ENCODE data around the gene GPATCH11.

Gene GPATCH11

DNA sequence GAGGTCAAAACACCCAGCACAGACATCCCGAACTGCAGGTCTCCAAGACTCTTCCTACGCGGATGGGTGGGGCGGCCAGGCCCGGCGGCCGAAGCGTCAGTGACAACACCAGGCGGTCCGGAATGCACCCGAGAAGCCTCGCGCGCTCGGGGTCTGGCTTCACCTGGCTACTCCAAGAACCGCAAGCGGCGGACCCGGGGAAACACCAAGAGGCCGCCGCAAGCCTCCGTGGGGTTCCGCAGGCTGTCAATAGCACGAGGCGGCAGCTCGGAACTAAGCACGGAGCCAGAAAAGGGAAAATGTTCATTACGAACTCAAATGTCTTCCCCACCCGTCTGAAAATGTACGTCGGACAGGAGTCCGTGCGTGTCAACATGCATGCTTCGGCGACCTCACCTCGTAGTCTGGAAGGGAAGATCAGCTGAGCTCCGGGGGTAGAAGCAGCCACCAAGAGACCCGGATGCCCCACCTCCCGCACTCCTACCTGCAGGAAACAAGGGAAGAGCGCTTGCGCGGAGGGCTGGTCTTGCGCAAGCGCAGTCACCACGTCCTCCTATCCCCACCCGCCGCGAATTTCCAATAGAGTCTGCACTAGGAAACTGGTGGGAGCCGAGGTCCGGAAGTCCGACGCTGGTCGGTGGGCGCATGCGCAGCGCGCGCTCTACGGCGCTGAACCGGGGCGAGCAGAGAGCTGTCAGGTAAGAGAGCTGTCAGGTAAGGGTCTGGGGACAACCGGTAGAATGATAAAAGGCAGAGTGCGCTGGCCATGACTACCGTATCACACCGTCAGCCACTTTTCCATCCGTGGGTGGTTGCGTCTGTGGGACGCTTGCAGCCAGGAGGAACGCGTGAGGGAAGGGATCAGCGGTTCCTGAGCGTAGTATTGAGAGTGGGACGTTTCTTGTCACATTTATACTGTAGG lies at the start of gene GPATCH11, which contains the start of gene HEATR5B:
GPATCH11 (plus strand) TSS at position 646 of the 922 bp plus-strand sequence. CDS start 3,864 bp downstream, outside the sequence.
HEATR5B (minus strand) TSS at position 500 of the 922 bp plus-strand sequence. CDS start 958 bp downstream, outside the sequence.
- DNase-seq (ENCODE audit: low read depth, low spot score) = peak; percentile 100

GRCh38 chr2:37037771-37038170 lies 46.5 kb upstream of the GPATCH11 start:
- DNase-seq (ENCODE audit: low read depth, low spot score) = no peak

DNA sequence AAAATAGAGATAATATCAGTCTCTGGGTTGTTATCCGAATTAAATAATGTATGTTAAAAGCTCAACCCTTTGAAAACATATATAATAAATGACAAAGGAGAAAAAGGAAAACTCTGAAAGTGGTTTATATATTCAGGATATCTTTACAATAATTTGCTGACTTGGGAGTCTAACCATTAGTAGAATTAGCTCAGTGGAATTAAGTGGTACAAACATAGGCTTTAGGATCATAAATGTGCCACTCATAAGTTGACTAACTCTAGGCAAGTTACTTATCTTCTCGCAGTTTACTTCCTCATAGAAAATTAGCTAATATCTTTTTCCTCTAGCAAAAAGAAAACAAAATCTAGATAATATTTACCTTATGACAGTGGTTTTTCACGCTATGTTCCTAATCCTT lies 44.7 kb upstream of the GPATCH11 start:
- no peak for DNase-seq (ENCODE audit: low read depth, low spot score)

DNA sequence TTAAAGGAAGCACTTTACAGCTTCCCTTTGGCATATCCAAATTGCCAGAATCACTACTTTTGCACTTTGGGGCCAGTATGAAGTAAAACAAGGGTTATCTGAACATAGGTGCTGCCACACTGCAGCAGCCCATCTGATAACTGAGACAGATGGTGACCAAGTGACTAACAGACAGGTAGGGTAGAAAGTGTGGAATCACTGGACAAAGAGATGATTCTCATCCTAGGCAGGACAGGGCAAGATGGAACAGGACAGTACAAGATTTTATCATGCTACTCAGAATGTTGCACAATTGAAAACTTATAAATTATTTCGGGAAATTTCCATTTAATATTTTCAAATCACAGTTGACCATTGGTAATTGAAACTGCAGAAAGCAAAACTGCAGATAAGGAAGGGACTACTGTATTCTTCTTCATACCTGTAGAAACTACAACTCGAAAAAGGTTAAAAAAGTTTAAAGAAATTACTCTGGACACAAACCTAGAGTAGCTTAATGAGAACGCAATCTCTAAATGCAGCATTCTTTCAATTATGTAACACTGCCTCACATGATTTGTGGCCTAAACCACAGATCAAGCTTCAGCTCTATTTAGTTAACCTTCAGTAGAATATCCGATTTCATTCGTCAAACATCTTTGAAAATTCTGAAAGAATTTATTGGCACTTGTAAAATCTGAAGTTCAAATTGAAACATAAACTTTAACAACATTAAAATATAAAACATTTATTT lies 31.6 kb upstream of the GPATCH11 start:
- no peak for DNase-seq (ENCODE audit: low read depth, low spot score)

GRCh38 chr2:37059841-37060240 lies 24.5 kb upstream of the GPATCH11 start:
- DNase-seq (ENCODE audit: low read depth, low spot score) = no peak

- no peak for DNase-seq (ENCODE audit: low read depth, low spot score)
These were observed 23.9 kb upstream of the GPATCH11 start for GRCh38 chr2:37060446-37060845.

DNA sequence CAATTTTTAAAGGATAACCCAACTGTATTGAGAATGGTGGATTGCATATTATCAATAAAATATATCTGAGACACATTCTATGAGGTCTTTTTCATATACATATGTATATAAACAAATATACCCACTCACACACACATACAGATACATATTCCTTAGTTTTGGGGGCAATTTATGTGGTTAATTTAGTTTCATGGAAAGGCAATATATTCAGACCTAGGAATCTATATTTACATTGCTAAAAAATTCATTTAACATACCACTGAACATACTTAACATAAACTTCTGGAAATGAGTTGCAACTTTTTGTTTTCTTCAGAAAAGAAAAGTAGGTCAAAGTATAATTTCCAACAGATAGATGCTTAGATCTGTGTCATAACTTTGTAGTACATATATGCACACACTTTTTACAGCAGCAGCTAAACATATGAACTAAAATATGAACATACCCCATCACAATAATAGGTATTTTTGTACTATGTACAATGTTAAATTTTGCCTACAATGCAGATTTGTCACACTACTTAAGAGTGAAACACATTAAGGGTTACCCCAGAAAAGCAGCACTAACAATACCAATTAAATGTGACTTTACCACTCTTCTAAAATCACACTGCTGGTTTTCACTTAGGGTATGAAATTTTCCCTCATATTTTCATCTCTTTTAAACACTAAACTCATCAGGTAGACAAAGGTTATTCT lies 23.2 kb upstream of the GPATCH11 start:
- DNase-seq (ENCODE audit: low read depth, low spot score) = no peak

DNA sequence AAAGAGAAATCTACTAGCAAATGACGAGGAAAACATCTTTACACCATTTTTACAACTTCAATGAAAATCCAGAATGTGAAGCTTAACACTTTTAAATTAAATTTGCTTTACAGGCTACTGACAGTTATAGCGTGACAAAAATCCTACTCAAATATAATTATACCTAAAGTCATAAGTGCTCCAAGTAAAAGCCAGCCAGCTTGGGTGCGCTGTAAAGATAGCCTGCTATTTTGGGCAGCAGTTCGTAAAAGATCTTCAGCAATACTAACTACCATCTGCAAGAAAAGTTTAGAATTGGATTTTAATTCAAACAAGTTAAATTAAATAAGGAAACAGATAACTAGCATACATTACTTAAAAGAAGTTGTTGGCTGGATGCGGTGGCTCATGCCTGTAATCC lies 22.5 kb upstream of the GPATCH11 start:
- no peak for DNase-seq (ENCODE audit: low read depth, low spot score)

GRCh38 chr2:37068686-37069085 lies 15.6 kb upstream of the GPATCH11 start:
- DNase-seq (ENCODE audit: low read depth, low spot score) = no peak

DNA sequence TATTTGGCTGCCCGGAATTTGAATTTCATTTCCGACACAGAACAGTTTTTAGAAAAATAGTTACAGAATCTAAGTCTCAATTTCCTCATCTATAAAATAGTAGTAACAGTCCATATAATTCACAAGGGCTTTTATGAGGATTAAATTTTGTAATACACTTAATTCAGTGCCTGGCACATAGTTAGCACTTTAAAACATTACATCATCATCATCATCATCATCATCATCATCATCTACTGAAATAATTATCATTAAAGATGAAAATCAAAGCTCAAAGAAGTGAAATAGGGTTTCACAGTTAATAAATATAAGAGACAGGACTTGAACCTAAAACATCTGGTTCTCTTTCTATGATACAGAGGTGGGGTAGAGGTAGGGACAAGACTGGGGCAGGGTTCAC lies 13.4 kb upstream of the GPATCH11 start:
- DNase-seq (ENCODE audit: low read depth, low spot score) = no peak

GRCh38 chr2:37080266-37080665 lies 4.1 kb upstream of the GPATCH11 start:
- no peak for DNase-seq (ENCODE audit: low read depth, low spot score)

GRCh38 chr2:37080689-37081088 lies 3.6 kb upstream of the GPATCH11 start:
- no peak for DNase-seq (ENCODE audit: low read depth, low spot score)

GRCh38 chr2:37084797-37085196 lies 479 bp downstream of the GPATCH11 start:
- DNase-seq (ENCODE audit: low read depth, low spot score) = no peak

GRCh38 chr2:37085731-37086147 lies 1.4 kb downstream of the GPATCH11 start:
- no peak for DNase-seq (ENCODE audit: low read depth, low spot score)

DNA sequence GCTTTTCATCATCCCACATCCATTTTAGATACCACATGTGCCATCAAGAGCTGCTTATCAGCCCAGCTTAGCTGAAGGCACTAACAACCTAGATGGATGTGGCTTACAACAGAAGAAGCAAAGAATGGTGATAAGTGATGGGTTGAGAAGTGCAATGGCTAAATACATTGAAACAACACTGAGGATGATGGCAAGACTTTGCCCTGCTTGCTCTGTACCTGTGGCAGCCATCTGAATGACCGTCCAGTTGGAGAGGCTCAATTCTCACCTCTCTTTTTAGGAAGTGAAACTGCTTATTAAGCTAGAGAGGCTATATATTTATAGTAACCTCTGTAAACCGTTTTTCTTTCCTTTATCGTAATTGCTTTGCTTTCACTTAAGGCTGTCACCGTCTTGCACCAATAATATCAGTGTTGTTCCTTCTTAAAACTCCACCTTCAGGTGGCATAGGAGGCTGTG lies 5.7 kb downstream of the GPATCH11 start:
- no peak for DNase-seq (ENCODE audit: low read depth, low spot score)

- DNase-seq (ENCODE audit: low read depth, low spot score) = no peak
These were observed 7.6 kb downstream of the GPATCH11 start for GRCh38 chr2:37091873-37092272.

DNA sequence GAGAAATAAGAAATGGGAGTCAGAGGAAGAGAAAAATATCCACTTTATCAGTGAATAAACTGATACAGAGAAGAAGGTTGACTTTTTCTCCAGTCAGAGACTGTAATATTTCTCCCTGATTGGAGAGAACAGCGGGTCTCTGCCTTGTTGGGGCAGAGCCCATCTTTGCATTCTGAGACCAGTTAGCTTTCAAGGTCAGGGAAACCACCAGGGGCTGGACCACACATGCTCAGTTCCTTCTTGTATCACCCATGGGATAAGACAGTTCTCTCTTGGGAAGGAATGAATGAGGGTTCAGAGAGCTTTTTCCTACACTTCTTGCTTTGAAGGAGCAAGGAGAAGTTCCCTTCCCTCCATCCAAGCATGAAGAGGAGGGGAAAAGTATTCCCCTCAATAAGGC lies 12.2 kb downstream of the GPATCH11 start:
- DNase-seq (ENCODE audit: low read depth, low spot score) = no peak

DNA sequence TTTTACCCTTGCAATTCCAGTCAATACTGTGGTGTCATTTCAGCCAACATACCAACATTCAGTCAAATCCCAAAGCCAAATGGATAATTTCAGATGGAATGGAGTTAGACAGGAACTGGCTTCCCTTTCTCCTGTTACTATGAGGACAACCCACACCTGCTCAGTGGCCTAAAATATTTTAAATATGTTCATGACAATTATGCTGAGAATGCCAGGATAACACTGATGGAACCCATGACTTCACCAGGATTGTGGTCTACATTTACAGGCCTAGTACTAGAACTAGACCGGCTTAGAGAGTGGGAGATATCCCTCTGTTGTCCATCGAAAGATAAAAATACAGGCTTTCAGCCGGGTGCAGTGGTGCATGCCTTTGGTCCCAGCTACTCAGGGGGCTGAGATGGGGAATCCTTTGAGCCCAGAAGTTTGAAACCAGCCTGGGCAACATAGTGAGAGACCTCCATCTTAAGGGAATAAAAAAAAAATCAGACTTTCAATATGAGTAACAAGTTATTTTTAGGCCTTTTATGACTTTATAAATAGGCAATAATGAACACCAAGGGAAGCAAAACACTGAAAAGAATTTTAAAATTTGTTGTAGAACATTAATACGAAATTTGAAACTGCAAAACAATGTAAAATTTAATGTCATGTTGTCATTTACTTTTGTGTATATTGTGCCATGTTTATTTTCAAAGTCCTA lies 14.2 kb downstream of the GPATCH11 start:
- no peak for DNase-seq (ENCODE audit: low read depth, low spot score)

GRCh38 chr2:37100054-37100453 lies 15.7 kb downstream of the GPATCH11 start:
- DNase-seq (ENCODE audit: low read depth, low spot score) = no peak

GRCh38 chr2:37102588-37102987 lies 18.3 kb downstream of the GPATCH11 start:
- no peak for DNase-seq (ENCODE audit: low read depth, low spot score)

DNA sequence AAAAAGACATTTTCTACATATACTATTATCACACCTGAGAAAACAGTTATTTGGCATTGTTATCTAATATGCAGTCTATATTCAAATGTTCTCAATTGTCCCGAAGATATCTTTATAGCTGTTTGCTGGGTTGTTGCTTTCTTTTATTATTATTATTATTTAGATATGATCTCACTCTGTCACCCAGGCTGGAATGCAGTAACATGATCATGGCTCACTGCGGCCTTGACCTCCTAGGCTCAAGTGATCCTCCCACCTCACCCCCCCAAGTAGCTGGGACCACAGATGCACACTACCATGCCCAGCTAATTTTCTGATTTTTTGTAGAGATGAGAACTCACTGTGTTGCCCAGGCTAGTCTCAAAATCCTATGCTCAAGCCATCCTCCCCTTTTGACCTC lies 19.9 kb downstream of the GPATCH11 start:
- DNase-seq (ENCODE audit: low read depth, low spot score) = no peak

Measured in ELF-1 (cell line).